ENCODE measurements around the gene KIAA1755.

Gene KIAA1755

GRCh38 chr20:38200646-38201045 lies 59.9 kb downstream of the KIAA1755 start:
- no peak for DNase-seq

GRCh38 chr20:38199501-38200390 lies 60.8 kb downstream of the KIAA1755 start:
- no peak for DNase-seq

GRCh38 chr20:38198238-38198861 lies 62.2 kb downstream of the KIAA1755 start:
- DNase-seq, result no peak

- DNase-seq, result no peak
Observed at GRCh38 chr20:38197619-38198018, 62.9 kb downstream of the KIAA1755 start.

GRCh38 chr20:38197217-38197616 lies 63.3 kb downstream of the KIAA1755 start:
- DNase-seq, result no peak

GRCh38 chr20:38196592-38196991 lies 63.9 kb downstream of the KIAA1755 start:
- DNase-seq, result no peak

GRCh38 chr20:38196076-38196475 lies 64.5 kb downstream of the KIAA1755 start:
- no peak for DNase-seq

- DNase-seq, result no peak
Observed at GRCh38 chr20:38195521-38195920, 65.0 kb downstream of the KIAA1755 start.

- DNase-seq, result no peak
Observed at GRCh38 chr20:38194971-38195504, 65.5 kb downstream of the KIAA1755 start.

- DNase-seq, result no peak
Observed at GRCh38 chr20:38193586-38194105, 66.9 kb downstream of the KIAA1755 start.

- no peak for DNase-seq
Observed at GRCh38 chr20:38192323-38192885, 68.1 kb downstream of the KIAA1755 start.

GRCh38 chr20:38191654-38192053 lies 68.9 kb downstream of the KIAA1755 start:
- DNase-seq, result no peak

GRCh38 chr20:38190936-38191371 lies 69.6 kb downstream of the KIAA1755 start:
- DNase-seq, result no peak

- DNase-seq, result no peak
Observed at GRCh38 chr20:38190166-38190565, 70.4 kb downstream of the KIAA1755 start.

- no peak for DNase-seq
Observed at GRCh38 chr20:38187517-38187916, 73.0 kb downstream of the KIAA1755 start.

- DNase-seq, result no peak
Observed at GRCh38 chr20:38186788-38187221, 73.7 kb downstream of the KIAA1755 start.

- no peak for DNase-seq
Observed at GRCh38 chr20:38184101-38184500, 76.4 kb downstream of the KIAA1755 start.

- no peak for DNase-seq
Observed at GRCh38 chr20:38181971-38182370, 78.6 kb downstream of the KIAA1755 start.

- no peak for DNase-seq
Observed at GRCh38 chr20:38181207-38181801, 79.2 kb downstream of the KIAA1755 start.

GRCh38 chr20:38180781-38181180 lies 79.8 kb downstream of the KIAA1755 start:
- no peak for DNase-seq

- no peak for DNase-seq
Observed at GRCh38 chr20:38179846-38180245, 80.7 kb downstream of the KIAA1755 start.

GRCh38 chr20:38178581-38178980 lies 82.0 kb downstream of the KIAA1755 start:
- no peak for DNase-seq

GRCh38 chr20:38178065-38178491 lies 82.5 kb downstream of the KIAA1755 start:
- no peak for DNase-seq
